HEK293 (cell line): Measurements from ENCODE around the gene SEMG1.

ENCODE experiments used
- CTCF ChIA-PET: fragments of 350-600 bp; formaldehyde crosslinking; extraction: SDS; loops from one replicate; lab custom pipeline; 2021; ENCODE audit warnings: antibody characterized with exemption; lab: Yijun Ruan, JAX
- POLR2A ChIA-PET: fragments of 300-600 bp; formaldehyde crosslinking; extraction: SDS; loops from one replicate; lab custom pipeline; 2020; ENCODE audit warnings: antibody characterized with exemption, inconsistent platforms; lab: Yijun Ruan, JAX
- H3K27ac ChIP-seq: fragments of 200-500 bp; sonication (Bioruptor generic); 2 replicates; pipeline ENCODE4 v1.5.1; 2014; ENCODE audit warnings: low read depth, low read length, control low read depth, inconsistent platforms; ENCODE audit errors: extremely low read depth
- H3K36me3 ChIP-seq, 2 experiments: fragments of 200-500 bp in 1 of 2; sonication (Bioruptor generic) in 1 of 2; 1 replicate in 1 of 2; 2 replicates in 1 of 2; pipeline ENCODE4 v1.5.1; 2014 to 2017; ENCODE audit warnings: inconsistent platforms in 2 of 2, low read length in 2 of 2; ENCODE audit not compliant: control insufficient read depth in 2 of 2, insufficient read depth in 1 of 2
- H3K4me1 ChIP-seq: fragments of 200-500 bp; sonication (Bioruptor generic); 2 replicates; pipeline ENCODE4 v1.5.1; 2014; ENCODE audit warnings: mild to moderate bottlenecking, low read length, inconsistent platforms; ENCODE audit not compliant: control insufficient read depth, insufficient read depth
- H3K4me3 ChIP-seq: 2 replicates; pipeline ENCODE4 v1.5.1; 2011; ENCODE audit warnings: low read depth, mild to moderate bottlenecking, control low read depth, low read length, moderate library complexity
- H3K9me3 ChIP-seq: fragments of 200-500 bp; sonication (Bioruptor generic); 2 replicates; pipeline ENCODE4 v1.5.1; 2014; ENCODE audit warnings: low read depth, low read length, inconsistent platforms; ENCODE audit not compliant: control insufficient read depth, insufficient read depth
- ATF2 ChIP-seq: fragments of 450-650 bp; formaldehyde crosslinking; IDR thresholded peaks from 2 replicates; pipeline ENCODE4 v1.5.1; 2016; ENCODE audit warnings: missing biosample characterization, missing genetic modification characterization, low read depth
- BCL11B ChIP-seq: fragments of 450-650 bp; formaldehyde crosslinking; IDR thresholded peaks from 2 replicates; pipeline ENCODE4 v1.5.1; 2016; ENCODE audit warnings: low read depth, missing biosample characterization, missing genetic modification characterization
- GLI2 ChIP-seq: fragments of 450-650 bp; formaldehyde crosslinking; IDR thresholded peaks from 2 replicates; pipeline ENCODE4; 2017; ENCODE audit warnings: missing biosample characterization, missing genetic modification characterization, low read depth, borderline replicate concordance
- MZF1 ChIP-seq: fragments of 450-650 bp; formaldehyde crosslinking; IDR thresholded peaks from 2 replicates; pipeline ENCODE4 v1.5.1; 2017; ENCODE audit warnings: missing biosample characterization, missing genetic modification characterization, borderline replicate concordance
- SP2 ChIP-seq: fragments of 450-650 bp; formaldehyde crosslinking; IDR thresholded peaks from 2 replicates; pipeline ENCODE4 v1.5.1; 2016; ENCODE audit warnings: missing biosample characterization, missing genetic modification characterization
- TCF7L2 ChIP-seq: IDR thresholded peaks from 2 replicates; pipeline ENCODE4 v1.6.1; 2011; ENCODE audit warnings: low read depth, mild to moderate bottlenecking, inconsistent platforms, low read length, moderate library complexity, borderline replicate concordance
- ZBTB49 ChIP-seq: fragments of 450-650 bp; formaldehyde crosslinking; IDR thresholded peaks from 2 replicates; pipeline ENCODE4 v1.5.1; 2016; ENCODE audit warnings: missing biosample characterization, missing genetic modification characterization, low read depth
- ZFP69B ChIP-seq: fragments of 450-650 bp; formaldehyde crosslinking; IDR thresholded peaks from 2 replicates; pipeline ENCODE4 v1.5.1; 2016; ENCODE audit warnings: missing biosample characterization, missing genetic modification characterization
- ZNF24 ChIP-seq: fragments of 450-650 bp; formaldehyde crosslinking; IDR thresholded peaks from 2 replicates; pipeline ENCODE4 v1.5.1; 2016; ENCODE audit warnings: missing biosample characterization, missing genetic modification characterization
- ZNF292 ChIP-seq: fragments of 450-650 bp; formaldehyde crosslinking; IDR thresholded peaks from 2 replicates; pipeline ENCODE4 v1.5.1; 2016; ENCODE audit warnings: low read depth, missing biosample characterization, missing genetic modification characterization, borderline replicate concordance
- ZNF433 ChIP-seq: fragments of 450-650 bp; formaldehyde crosslinking; IDR thresholded peaks from 2 replicates; pipeline ENCODE4 v1.5.1; 2016; ENCODE audit warnings: missing biosample characterization, missing genetic modification characterization, low read depth
- ZNF544 ChIP-seq: fragments of 450-650 bp; formaldehyde crosslinking; IDR thresholded peaks from 2 replicates; pipeline ENCODE4 v1.5.0; 2017; ENCODE audit warnings: missing biosample characterization, missing genetic modification characterization
- ZNF580 ChIP-seq: fragments of 450-650 bp; formaldehyde crosslinking; IDR thresholded peaks from 2 replicates; pipeline ENCODE4 v1.5.1; 2016; ENCODE audit warnings: missing biosample characterization, missing genetic modification characterization
- ZNF664 ChIP-seq: fragments of 450-650 bp; formaldehyde crosslinking; IDR thresholded peaks from 2 replicates; pipeline ENCODE4 v1.5.1; 2016; ENCODE audit warnings: missing biosample characterization, missing genetic modification characterization
- ZNF837 ChIP-seq: fragments of 450-650 bp; formaldehyde crosslinking; IDR thresholded peaks from 2 replicates; pipeline ENCODE4 v1.5.1; 2016; ENCODE audit warnings: missing biosample characterization, missing genetic modification characterization

SEMG1 gene

GRCh38 chr20:45164906-45165305, 41.9 kb upstream of the SEMG1 start:
- H3K27ac ChIP-seq, result no peak overlapping the region
- ChIA-PET CTCF (interaction anchor here (1.2 kb wide), 1 partner anchor 25 kb away, joined by 4 read pairs; no protein-coding TSS in a partner anchor), POLR2A (no interaction called here)
- H3K4me1 ChIP-seq, result no peaks in the 10 kb centered on the region
- H3K36me3 ChIP-seq, result no peaks in the 10 kb centered on the region
- H3K4me3 ChIP-seq, result no peak overlapping the region
- TF ChIP-seq ZNF580 (tag by site-specific recombination) (no peak), ZNF544 (tag by site-specific recombination) (no peak), ZNF433 (tag by site-specific recombination) (peak; percentile 98), ZFP69B (tag by site-specific recombination) (no peak)
- TF ChIP-seq, all 188 proteins: peak for 1
- H3K9me3 ChIP-seq, result no peaks in the 10 kb centered on the region; the same call in 1 of the 2 replicates

GRCh38 chr20:45173522-45173921, 33.3 kb upstream of the SEMG1 start:
- H3K4me3 ChIP-seq, result no peak overlapping the region
- H3K27ac ChIP-seq, result no peak overlapping the region
- TF ChIP-seq ZBTB49 (tag by site-specific recombination) (no peak), ZNF664 (tag by site-specific recombination) (no peak), ZNF837 (tag by site-specific recombination) (no peak), SP2 (tag by site-specific recombination) (no peak), ATF2 (tag by site-specific recombination) (no peak), BCL11B (tag by site-specific recombination) (no peak), ZNF24 (tag by site-specific recombination) (no peak), TCF7L2 (no peak), ZNF292 (tag by site-specific recombination) (no peak), MZF1 (tag by site-specific recombination) (no peak)
- TF ChIP-seq, all 188 proteins: peak for 0
- no peaks in the 10 kb centered on the region for H3K36me3 ChIP-seq
- ChIA-PET POLR2A (no interaction called here), CTCF (interaction anchor here (0.8 to 1.1 kb wide), 2 partner anchors 8 to 34 kb away, joined by 3 read pairs; no protein-coding TSS in a partner anchor)
- H3K9me3 ChIP-seq, result no peaks in the 10 kb centered on the region
- H3K4me1 ChIP-seq, result no peaks in the 10 kb centered on the region

GRCh38 chr20:45174434-45175364, 32.1 kb upstream of the SEMG1 start, which contains the start of gene PI3:
TSS of gene PI3 (plus strand) at chr20:45174902. CDS start at chr20:45174923, 21 bp downstream.
- H3K27ac ChIP-seq, result no peak within 1 kb of the TSS
- H3K9me3 ChIP-seq, result no peaks in the 10 kb centered on the region
- no peaks in the 10 kb centered on the region for H3K36me3 ChIP-seq
- CTCF ChIA-PET, result no interaction called here
- POLR2A ChIA-PET, result no interaction called here
- no peak for TF ChIP-seq GLI2 (tag by site-specific recombination)
- no peak within 1 kb of the TSS for H3K4me3 ChIP-seq
- no peaks in the 10 kb centered on the region for H3K4me1 ChIP-seq
